Keratinocyte (primary cell): Measurements from ENCODE around the gene SMAD6. TPM values are rescaled to one million over a fixed set of nuclear protein-coding genes. Genes with fewer than 3 reads are reported as not detected.

Experiments used
- DNase-seq: peaks from one replicate; pipeline ENCODE4 v3.0.0-alpha.2; 2011; ENCODE audit warnings: low read depth, missing footprints, low spot score
- FAIRE-seq: peaks from 2 replicates; lab custom pipeline; 2011; peaks lifted over from hg19 to GRCh38; lab: Jason Lieb, UNC
- H2AFZ ChIP-seq: 2 replicates; pipeline ENCODE4 v1.6.0; 2012; ENCODE audit warnings: low read length, control low read depth, inconsistent platforms; ENCODE audit not compliant: control insufficient read depth
- H3K27ac ChIP-seq: 2 replicates; pipeline ENCODE4 v1.5.1; 2011; ENCODE audit warnings: low read length; ENCODE audit not compliant: control insufficient read depth, insufficient read depth
- H3K27me3 ChIP-seq: 3 replicates; pipeline ENCODE4 v1.6.0; 2011; ENCODE audit warnings: low read length; ENCODE audit not compliant: control insufficient read depth, insufficient read depth; ENCODE audit errors: extremely low read depth
- H3K36me3 ChIP-seq, 2 experiments: 2 replicates in 1 of 2; 3 replicates in 1 of 2; pipeline ENCODE4 v1.5.1; 2011; ENCODE audit warnings: low read length in 2 of 2, mild to moderate bottlenecking in 1 of 2; ENCODE audit not compliant: control insufficient read depth in 2 of 2, insufficient read depth in 2 of 2; ENCODE audit errors: extremely low read depth in 1 of 2
- H3K4me1 ChIP-seq: 3 replicates; pipeline ENCODE4 v1.5.1; 2011; ENCODE audit warnings: low read length; ENCODE audit not compliant: control insufficient read depth, insufficient read depth; ENCODE audit errors: extremely low read depth
- H3K4me2 ChIP-seq: 3 replicates; pipeline ENCODE4 v1.6.0; 2011; ENCODE audit warnings: low read depth, low read length; ENCODE audit not compliant: control insufficient read depth, insufficient read depth; ENCODE audit errors: extremely low read depth
- H3K4me3 ChIP-seq, 3 experiments: fragments of 200-600 bp in 1 of 3; sonication (generic) in 1 of 3; 2 replicates in 2 of 3; 3 replicates in 1 of 3; pipeline ENCODE4 v1.5.1; 2011 to 2016; ENCODE audit warnings: low read length in 3 of 3, mild to moderate bottlenecking in 3 of 3, control low read depth in 2 of 3, inconsistent platforms in 1 of 3, low read depth in 1 of 3, mixed read lengths in 1 of 3, mixed run types in 1 of 3, moderate library complexity in 1 of 3; ENCODE audit not compliant: control insufficient read depth in 2 of 3, insufficient read depth in 2 of 3; ENCODE audit errors: extremely low read depth in 1 of 3
- H3K79me2 ChIP-seq: 2 replicates; pipeline ENCODE4 v1.6.0; 2012; ENCODE audit warnings: low read length; ENCODE audit not compliant: control insufficient read depth, insufficient read depth
- H3K9ac ChIP-seq: 3 replicates; pipeline ENCODE4 v1.6.0; 2011; ENCODE audit warnings: low read length; ENCODE audit not compliant: control insufficient read depth, insufficient read depth; ENCODE audit errors: extremely low read depth
- H3K9me1 ChIP-seq: 3 replicates; pipeline ENCODE4 v1.6.0; 2011; ENCODE audit warnings: low read length; ENCODE audit not compliant: control insufficient read depth, insufficient read depth; ENCODE audit errors: extremely low read depth
- H3K9me3 ChIP-seq: 2 replicates; pipeline ENCODE4 v1.5.1; 2012; ENCODE audit warnings: low read depth, low read length; ENCODE audit not compliant: control insufficient read depth
- H4K20me1 ChIP-seq: 3 replicates; pipeline ENCODE4 v1.6.0; 2011; ENCODE audit warnings: low read length; ENCODE audit not compliant: control insufficient read depth, insufficient read depth; ENCODE audit errors: extremely low read depth
- CTCF ChIP-seq, 3 experiments: IDR thresholded peaks in 1 of 3; conservative IDR thresholded peaks in 1 of 3; optimal IDR thresholded peaks in 1 of 3; 2 replicates in 2 of 3; 3 replicates in 1 of 3; pipeline versions ENCODE3 to v1.5.1; 2011; ENCODE audit warnings: low read length in 3 of 3, mild to moderate bottlenecking in 3 of 3, moderate library complexity in 2 of 3, control low read depth in 1 of 3, inconsistent platforms in 1 of 3; ENCODE audit not compliant: insufficient read depth in 2 of 3; ENCODE audit errors: extremely low read depth in 1 of 3
- EZH2 ChIP-seq: IDR thresholded peaks from one replicate; pipeline ENCODE4 v1.6.1; 2012; ENCODE audit warnings: inconsistent platforms, mild to moderate bottlenecking, low read length, moderate library complexity
- dilution Hi-C: fragments of 300-500 bp; cut with MboI; formaldehyde crosslinking; loops from one replicate; pipeline ENCODE4 v1.7.0; 2020; ENCODE audit warnings: low sequenced_read_pairs; ENCODE audit not compliant: extremely low pct_ligation_motif_present
- polyA plus RNA-seq, 5 experiments: library from polyadenylated mRNA; depleted of rRNA in 3 of 5; stranded (reverse) in 3 of 5; stranded (forward) in 1 of 5; unstranded in 1 of 5; fragments of >200 nt; gene quantifications; 1 replicate in 1 of 5; 2 replicates in 3 of 5; 3 replicates in 1 of 5; pipeline versions ENCODE4 v1.2.1 to v1.2.3, GENCODE V29; 2011 to 2012; ENCODE audit warnings: missing spikeins in 2 of 5, low read depth in 1 of 5, low replicate concordance in 1 of 5

SMAD6 gene
- polyA plus RNA-seq, 1 donor (not counting 4 experiments of a cell fraction or from before 2014, with no cell fraction given): 0.03 TPM

GRCh38 chr15:66809664-66810063, 107.6 kb downstream of the SMAD6 start:
- DNase-seq (no peak), FAIRE-seq (no peak)
- Histone ChIP-seq H4K20me1 (no peaks in the 10 kb centered on the region), H3K9me3 (no peaks in the 10 kb centered on the region), H3K9ac (no peak overlapping the region), H2AFZ (no peak overlapping the region), H3K27me3 (no peaks in the 10 kb centered on the region), H3K9me1 (no peaks in the 10 kb centered on the region), H3K4me3 (no peak overlapping the region), H3K36me3 (no peaks in the 10 kb centered on the region), H3K4me2 (no peak overlapping the region), H3K27ac (no peak overlapping the region), H3K4me1 (no peaks in the 10 kb centered on the region), H3K79me2 (no peaks in the 10 kb centered on the region)
- dilution Hi-C loops: no loop called here
- no peak for TF ChIP-seq CTCF (optimal IDR thresholded peaks at IDR 0.05 in 1 of 3, IDR thresholded peaks at IDR 0.05 in 1 of 3, conservative IDR thresholded peaks at IDR 0.05 in 1 of 3; ENCODE audit: extremely low read depth in 1 of 3, insufficient read depth in 2 of 3, low read length in 3 of 3)
- TF ChIP-seq EZH2: no peak

- DNase-seq (no peak), FAIRE-seq (peak; percentile 66)
- no peaks in the 10 kb centered on the region for H4K20me1 ChIP-seq
- peak overlapping the region; percentile 45 for H3K4me2 ChIP-seq
- H2AFZ ChIP-seq: no peak overlapping the region
- H3K27ac ChIP-seq: no peak overlapping the region
- H3K79me2 ChIP-seq: no peaks in the 10 kb centered on the region
- no peak overlapping the region for H3K4me3 ChIP-seq
- no peaks in the 10 kb centered on the region for H3K27me3 ChIP-seq
- H3K9me1 ChIP-seq: no peaks in the 10 kb centered on the region
- no peaks in the 10 kb centered on the region for H3K36me3 ChIP-seq
- dilution Hi-C loops: no loop called here
- H3K9ac ChIP-seq: no peak overlapping the region
- TF ChIP-seq CTCF (optimal IDR thresholded peaks at IDR 0.05 in 1 of 3, IDR thresholded peaks at IDR 0.05 in 1 of 3, conservative IDR thresholded peaks at IDR 0.05 in 1 of 3; ENCODE audit: extremely low read depth in 1 of 3, insufficient read depth in 2 of 3, low read length in 3 of 3): peak in 1 of 3 experiments; percentile 30
- TF ChIP-seq EZH2: no peak
- peaks cover 8% of the 10 kb centered on the region for H3K4me1 ChIP-seq
- H3K9me3 ChIP-seq: no peaks in the 10 kb centered on the region
These were observed 113.3 kb downstream of the SMAD6 start for GRCh38 chr15:66815318-66815717.
